GM12878 (cell line): Measurements from ENCODE around the gene CEBPB. TPM values are rescaled to one million over a fixed set of nuclear protein-coding genes. Genes with fewer than 3 reads are reported as not detected.

Experiments
- ATAC-seq: fragments of 200-7000 bp; cut with Tn5 transposase; 3 replicates; pipeline ENCODE4 v1.9.1; 2020; ENCODE audit warnings: mild to moderate bottlenecking, moderate library complexity
- Bru-seq: library from RNA; stranded (reverse); fragments of 400-500 nt; gene quantifications from one replicate; lab custom pipeline; 2021; lab: Mats Ljungman, UMichigan
- BruChase-seq, 2 experiments: library from RNA; stranded (reverse); fragments of 400-500 nt; gene quantifications; one replicate each; lab custom pipeline; 2021; lab: Mats Ljungman, UMichigan
- BruUV-seq: library from RNA; stranded (reverse); fragments of 400-500 nt; replicated peaks from 2 replicates; lab custom pipeline; 2021; lab: Mats Ljungman, UMichigan
- CTCF ChIA-PET: fragments of 300-600 bp; sonication (Branson Sonifier 250); formaldehyde crosslinking; extraction: SDS; loops from one replicate; lab custom pipeline; 2021; ENCODE audit warnings: inconsistent platforms; lab: Yijun Ruan, JAX
- POLR2A ChIA-PET: fragments of 350-600 bp; formaldehyde crosslinking; extraction: SDS; loops from one replicate; lab custom pipeline; 2021; ENCODE audit warnings: inconsistent platforms; lab: Charles Lee
- RAD21 ChIA-PET: fragments of 300-600 bp; sonication (Branson Sonifier 250); formaldehyde crosslinking; loops from one replicate; lab custom pipeline; 2023; ENCODE audit warnings: antibody characterized with exemption; ENCODE audit not compliant: unreplicated experiment; lab: Charles Lee
- SMC1A ChIA-PET: fragments of 300-600 bp; sonication (Branson Sonifier 250); formaldehyde crosslinking; loops from one replicate; lab custom pipeline; 2023; ENCODE audit not compliant: unreplicated experiment, uncharacterized antibody; lab: Charles Lee
- DNase-seq: peaks from one replicate; pipeline ENCODE4 v3.0.0-alpha.2; 2011; ENCODE audit warnings: low read depth, low spot score
- FAIRE-seq: peaks from 3 replicates; lab custom pipeline; 2011; peaks lifted over from hg19 to GRCh38; lab: Jason Lieb, UNC
- H2AFZ ChIP-seq: 2 replicates; pipeline ENCODE4 v1.6.0; 2011; ENCODE audit warnings: low read depth, low read length, control low read depth; ENCODE audit not compliant: control insufficient read depth
- H3K27ac ChIP-seq: 2 replicates; pipeline ENCODE4 v1.5.1; 2011; ENCODE audit warnings: control low read depth; ENCODE audit not compliant: control insufficient read depth, insufficient read depth
- H3K27me3 ChIP-seq, 2 experiments: replicated peaks in 1 of 2; 2 replicates each; pipeline versions ENCODE4 v1.6.0 to v1.6.1; 2011; ENCODE audit warnings: low read length in 1 of 2; ENCODE audit not compliant: control insufficient read depth in 2 of 2, insufficient read depth in 2 of 2
- H3K36me3 ChIP-seq, 2 experiments: 2 replicates each; pipeline ENCODE4 v1.5.1; 2011; ENCODE audit warnings: low read length in 1 of 2; ENCODE audit not compliant: control insufficient read depth in 2 of 2, insufficient read depth in 2 of 2
- H3K4me1 ChIP-seq: 2 replicates; pipeline ENCODE4 v1.6.1; 2011; ENCODE audit warnings: mild to moderate bottlenecking, low read length, moderate library complexity, mixed read lengths; ENCODE audit not compliant: control insufficient read depth, insufficient read depth
- H3K4me2 ChIP-seq: 2 replicates; pipeline ENCODE4 v1.6.0; 2011; ENCODE audit warnings: control low read depth; ENCODE audit not compliant: control insufficient read depth, insufficient read depth
- H3K4me3 ChIP-seq: fragments of 200-600 bp; sonication (generic); 2 replicates; pipeline ENCODE4 v1.5.1; 2016
- H3K79me2 ChIP-seq: 2 replicates; pipeline ENCODE4 v1.6.0; 2011; ENCODE audit warnings: low read length; ENCODE audit not compliant: control insufficient read depth, insufficient read depth
- H3K9ac ChIP-seq: 2 replicates; pipeline ENCODE4 v1.8.0; 2011; ENCODE audit warnings: low read length, control low read depth, mixed read lengths; ENCODE audit not compliant: control insufficient read depth, insufficient read depth
- H3K9me3 ChIP-seq: replicated peaks from 3 replicates; pipeline ENCODE4 v1.5.1; 2011; ENCODE audit warnings: mild to moderate bottlenecking, low read length; ENCODE audit not compliant: control insufficient read depth, insufficient read depth
- H4K20me1 ChIP-seq: 2 replicates; pipeline ENCODE4 v1.6.0; 2011; ENCODE audit not compliant: control insufficient read depth, insufficient read depth
- CEBPB ChIP-seq, 2 experiments: fragments of 150-350 bp in 1 of 2; IDR thresholded peaks; 2 replicates each; pipeline ENCODE4 v1.6.1; 2012 to 2014; ENCODE audit warnings: low read depth in 2 of 2, low read length in 2 of 2, borderline replicate concordance in 1 of 2, inconsistent platforms in 1 of 2
- CREM ChIP-seq: IDR thresholded peaks from 2 replicates; pipeline ENCODE4 v1.6.1; 2014; ENCODE audit warnings: antibody characterized with exemption, low read depth
- CTCF ChIP-seq, 3 experiments: IDR thresholded peaks in 2 of 3; conservative IDR thresholded peaks in 1 of 3; 2 replicates each; pipeline ENCODE4 v1.5.1; 2011; ENCODE audit warnings: low read depth in 3 of 3, low read length in 3 of 3, mild to moderate bottlenecking in 3 of 3, control low read depth in 2 of 3, moderate library complexity in 2 of 3, inconsistent platforms in 1 of 3, mixed read lengths in 1 of 3; ENCODE audit not compliant: control insufficient read depth in 2 of 3, insufficient read depth in 1 of 3; ENCODE audit errors: extremely low read depth in 1 of 3
- DPF2 ChIP-seq: fragments of 450-650 bp; IDR thresholded peaks from 2 replicates; pipeline ENCODE4 v1.6.1; 2017; ENCODE audit warnings: mild to moderate bottlenecking
- FOXM1 ChIP-seq: IDR thresholded peaks from 2 replicates; pipeline ENCODE4 v1.6.1; 2012; ENCODE audit warnings: low read depth, mild to moderate bottlenecking, inconsistent platforms, low read length, moderate library complexity
- GATAD2B ChIP-seq: fragments of 450-650 bp; conservative IDR thresholded peaks from 2 replicates; pipeline ENCODE4 v1.6.1; 2017; ENCODE audit warnings: low read depth, mild to moderate bottlenecking, moderate library complexity
- HCFC1 ChIP-seq: fragments of 150-350 bp; IDR thresholded peaks from 2 replicates; pipeline ENCODE4 v1.6.1; 2014; ENCODE audit warnings: low read length
- HDAC2 ChIP-seq: fragments of 200-600 bp; sonication (generic); IDR thresholded peaks from 2 replicates; pipeline ENCODE4 v1.6.1; 2017
- HDAC6 ChIP-seq: fragments of 200-600 bp; sonication (generic); IDR thresholded peaks from one replicate; pipeline ENCODE4 v1.8.0; 2017; ENCODE audit warnings: antibody characterized with exemption; ENCODE audit not compliant: unreplicated experiment
- LARP7 ChIP-seq: fragments of 450-650 bp; IDR thresholded peaks from 2 replicates; pipeline ENCODE4 v1.6.1; 2017; ENCODE audit warnings: mild to moderate bottlenecking
- NRF1 ChIP-seq: conservative IDR thresholded peaks from 2 replicates; pipeline ENCODE4 v1.6.1; 2011; ENCODE audit warnings: mild to moderate bottlenecking, low read depth, low read length, improper control_type of control experiment
- POLR2AphosphoS5 ChIP-seq: IDR thresholded peaks from 2 replicates; pipeline ENCODE4 v1.6.1; 2011; ENCODE audit warnings: mild to moderate bottlenecking, low read length, inconsistent platforms
- POU2F2 ChIP-seq: IDR thresholded peaks from 3 replicates; pipeline ENCODE4 v1.6.1; 2011; ENCODE audit warnings: low read depth, mild to moderate bottlenecking, low read length, borderline replicate concordance
- RAD21 ChIP-seq: IDR thresholded peaks from 2 replicates; pipeline ENCODE4 v1.6.1; 2011; ENCODE audit warnings: mild to moderate bottlenecking, low read depth, low read length, moderate library complexity; ENCODE audit not compliant: insufficient read depth
- RFX5 ChIP-seq: IDR thresholded peaks from 2 replicates; pipeline ENCODE4 v1.6.1; 2011; ENCODE audit warnings: low read depth, low read length, improper control_type of control experiment
- SMC3 ChIP-seq: IDR thresholded peaks from 2 replicates; pipeline ENCODE4 v1.6.1; 2011; ENCODE audit warnings: low read length, improper control_type of control experiment, borderline replicate concordance
- SP1 ChIP-seq: IDR thresholded peaks from one replicate; pipeline ENCODE4 v1.6.1; 2011; ENCODE audit warnings: low read depth, low read length
- TCF12 ChIP-seq: IDR thresholded peaks from 2 replicates; pipeline ENCODE4 v1.6.1; 2011; ENCODE audit warnings: low read depth, mild to moderate bottlenecking, low read length
- ZNF622 ChIP-seq: fragments of 450-650 bp; IDR thresholded peaks from 2 replicates; pipeline ENCODE4 v1.6.1; 2017; ENCODE audit warnings: mild to moderate bottlenecking, inconsistent platforms
- WGBS: methylation state at CpG from one replicate; pipeline ENCODE4 v1.1.6; 2016; ENCODE audit warnings: low lambda C conversion rate; ENCODE audit not compliant: insufficient replicate concordance, insufficient coverage; ENCODE audit errors: missing lambda C conversion rate; 5-methylcytosine and 5-hydroxymethylcytosine counted together
- in situ Hi-C: fragments of 300-500 bp; cut with MboI; formaldehyde crosslinking; loops from 9 replicates; pipeline ENCODE4 v1.14.3; 2018; ENCODE audit warnings: mixed read lengths
- intact Hi-C: fragments of 100-400 bp; cut with micrococcal nuclease; formaldehyde crosslinking; loops from one replicate; pipeline ENCODE4 v1.14.2; 2022; ENCODE audit not compliant: unreplicated experiment
- long read RNA-seq, 2 experiments: library from polyadenylated mRNA; unstranded; transcript quantifications; one replicate each; pipeline ENCODE4 v2.0.0, GENCODE V29; 2019 to 2020
- polyA minus RNA-seq, 3 experiments: library from RNA; depleted of rRNA, polyadenylated mRNA; stranded (reverse); fragments of >200 nt; gene quantifications; 2 replicates each; pipeline ENCODE4 v1.2.3, GENCODE V29; 2011
- polyA plus RNA-seq, 11 experiments: library from polyadenylated mRNA; depleted of rRNA in 4 of 11; unstranded in 6 of 11; stranded (reverse) in 5 of 11; fragments of >200 nt; fragmentation: Nextera tagmentation in 4 of 11; fragmentation: Illumina TruSeq in 1 of 11; extraction: Ambion mirVana in 4 of 11; extraction: Trizol in 1 of 11; gene quantifications; 1 replicate in 1 of 11; 2 replicates in 10 of 11; pipeline versions ENCODE4 v1.2.1 to v1.2.3, GENCODE V29; 2011 to 2016; ENCODE audit warnings: inconsistent platforms in 2 of 11, missing spikeins in 2 of 11, low read depth in 1 of 11
- total RNA-seq, 4 experiments: library from RNA; depleted of rRNA in 3 of 4; stranded (reverse); fragments of >200 nt in 3 of 4; fragmentation: Illumina TruSeq in 1 of 4; extraction: Trizol in 1 of 4; gene quantifications; 2 replicates each; pipeline versions ENCODE4 v1.2.1 to v1.2.3, GENCODE V29; 2013 to 2021

The CEBPB gene
- total RNA-seq (2013; cell fraction: nucleolus; rRNA removed) = 1.1 and 2.0 TPM in 2 replicates
- total RNA-seq (2014; rRNA removed) = 4.1 and 5.9 TPM in 2 replicates
- 1.3 and 1.5 TPM in 2 replicates for total RNA-seq (2014; rRNA removed; fragmentation: Illumina TruSeq; extraction: Trizol)
- 6.9 and 8.8 TPM in 2 replicates for total RNA-seq (2021)
- polyA plus RNA-seq (2011; ENCODE audit: low read depth) = not detected
- 1.6 and 1.9 TPM in 2 replicates for polyA plus RNA-seq (2011; rRNA removed)
- 1.3 and 3.1 TPM in 2 replicates for polyA plus RNA-seq (2011; cell fraction: cytosol; rRNA removed)
- polyA plus RNA-seq (2011; cell fraction: nucleus; rRNA removed) = 3.9 and 5.5 TPM in 2 replicates
- 2.6 and 2.8 TPM in 2 replicates for polyA plus RNA-seq (2012)
- polyA plus RNA-seq (2014; fragmentation: Illumina TruSeq; extraction: Trizol) = 0.22 and 0.62 TPM in 2 replicates
- polyA plus RNA-seq (2014; fragmentation: Nextera tagmentation; extraction: Ambion mirVana) = under 1 TPM; 0.18 to 0.73 TPM
- polyA plus RNA-seq (2014; rRNA removed) = 7.3 and 8.2 TPM in 2 replicates
- polyA plus RNA-seq (2016; fragmentation: Nextera tagmentation; extraction: Ambion mirVana) = 1 to 10 TPM in 1 of 2 experiments, under 1 TPM in 1; 0.45 to 6.6 TPM
- polyA minus RNA-seq (2011; rRNA and poly(A)+ RNA removed) = 0.44 and 0.52 TPM in 2 replicates
- polyA minus RNA-seq (2011; cell fraction: cytosol; rRNA and poly(A)+ RNA removed) = 5.3 and 7.5 TPM in 2 replicates
- 2.4 and 7.8 TPM in 2 replicates for polyA minus RNA-seq (2011; cell fraction: nucleus; rRNA and poly(A)+ RNA removed)
- Bru-seq, nascent RNA = percentile 72 among the genes with signal in this experiment
- percentile 51 among the genes with signal in this experiment for BruChase-seq, experiment 1, labeled RNA remaining after a 6-hour chase
- BruChase-seq, experiment 2, labeled RNA remaining after a 2-hour chase = percentile 71 among the genes with signal in this experiment
- long read RNA-seq, experiment 1, partial matches to known transcripts = 0 of 2 reads
- long read RNA-seq, experiment 1, other reads (novel, unspliced or antisense) = 1 of 2 reads
- long read RNA-seq, experiment 2 = 0 reads

- H4K20me1 ChIP-seq = no peaks in the 10 kb centered on the region
- peak within 1 kb of the TSS; percentile 75 for H3K4me2 ChIP-seq
- peaks cover 12% of the 10 kb centered on the region for H3K79me2 ChIP-seq
- no peaks in the 10 kb centered on the region for H3K9me3 ChIP-seq
- BruUV-seq = no TSS peak
- CTCF ChIA-PET = interaction anchor here (0.7 to 10.8 kb wide), 4 partner anchors 264 to 382 kb away, joined by 3 to 157 read pairs (median 4); no protein-coding TSS in a partner anchor
- no peak for FAIRE-seq
- peak within 1 kb of the TSS; percentile 65 for H3K27ac ChIP-seq
- intact Hi-C loops = loop anchor here (1.0 to 2.0 kb wide), 4 partner anchors 94 to 274 kb away; no protein-coding TSS in a partner anchor
- peaks cover 7% of the 10 kb centered on the region for H3K4me1 ChIP-seq
- H3K27me3 ChIP-seq = no peaks in the 10 kb centered on the region
- H2AFZ ChIP-seq = peak within 1 kb of the TSS; percentile 73
- H3K4me3 ChIP-seq = peak within 1 kb of the TSS; percentile 88
- H3K36me3 ChIP-seq = no peaks in the 10 kb centered on the region
- in situ Hi-C loops = no loop called here
- SMC1A ChIA-PET = interaction anchor here (6.7 kb wide), 1 partner anchor 273 kb away, joined by 60 read pairs; no protein-coding TSS in a partner anchor
- under 1% methylated on average over 51 of the region's 89 CpGs for WGBS
- DNase-seq = no peak
- H3K9ac ChIP-seq = peak within 1 kb of the TSS; percentile 78
- POLR2A ChIA-PET = no interaction called here
- ATAC-seq = peak; percentile 67
- RAD21 ChIA-PET = interaction anchor here (1.0 to 1.2 kb wide), 2 partner anchors 272 to 273 kb away, joined by 3 read pairs; no protein-coding TSS in a partner anchor
- TF ChIP-seq ZNF622 (no peak), SMC3 (peak; percentile 77; the same call in 1 of the 2 replicates), GATAD2B (0 out of 2 replicates have a peak, but pooled peaks have one; percentile 39), NRF1 (no peak), HDAC2 (no peak), DPF2 (0 out of 2 replicates have a peak, but pooled peaks have one; percentile 12), HDAC6 (no peak), HCFC1 (no peak), TCF12 (peak; percentile 49; the same call in 1 of the 2 replicates), FOXM1 (no peak), CREM (0 out of 2 replicates have a peak, but pooled peaks have one; percentile 29), LARP7 (peak; percentile 34; the same call in 1 of the 2 replicates), CEBPB (IDR thresholded peaks at IDR 0.05; ENCODE audit: borderline replicate concordance in 1 of 2, low read depth in 2 of 2, low read length in 2 of 2) (no peak), CTCF (IDR thresholded peaks at IDR 0.05 in 2 of 3, conservative IDR thresholded peaks at IDR 0.05 in 1 of 3; ENCODE audit: control insufficient read depth in 2 of 3, extremely low read depth in 1 of 3, insufficient read depth in 1 of 3, low read depth in 3 of 3, low read length in 3 of 3) (peak; percentile 41 to 76 (median 70)), RFX5 (peak; percentile 88), POU2F2 (no peak), RAD21 (peak; percentile 81), POLR2AphosphoS5 (0 out of 2 replicates have a peak, but pooled peaks have one; percentile 50), SP1 (no peak)
Measured at GRCh38 chr20:50190251-50191064, at the start of gene CEBPB. Gene CEBPB (plus strand): TSS chr20:50190830. CDS start chr20:50191034, 204 bp downstream.
